Activated CD4-positive, alpha-beta T cell treated with anti-CD3 and anti-CD28 coated beads for 36 hours (primary cell): ENCODE results near the gene SLC26A8. TPM values are rescaled to one million over a fixed set of nuclear protein-coding genes. Genes with fewer than 3 reads are reported as not detected.
A peak's percentile ranks its signal among the peaks of the same experiment; 100 is the strongest.

Experiments
- ATAC-seq: fragments of 200-7000 bp; cut with Tn5 transposase; one replicate; pipeline ENCODE4 v1.10.0; 2021; ENCODE audit warnings: mild to moderate bottlenecking, moderate library complexity
- CTCF ChIA-PET: fragments of 350-600 bp; sonication (Branson Sonifier 250); formaldehyde crosslinking; loops from one replicate; lab custom pipeline; 2021; ENCODE audit warnings: antibody characterized with exemption; lab: Charles Lee
- POLR2A ChIA-PET: fragments of 350-600 bp; sonication (Branson Sonifier 250); formaldehyde crosslinking; loops from one replicate; lab custom pipeline; 2021; ENCODE audit warnings: antibody characterized with exemption, inconsistent platforms; lab: Charles Lee
- DNase-seq: peaks from one replicate; pipeline ENCODE4 v3.0.0-alpha.2; 2020
- H3K27ac Mint-ChIP-seq: one replicate; pipeline ENCODE4 v1.8.0; 2021; ENCODE audit warnings: mixed read lengths
- H3K27me3 Mint-ChIP-seq: one replicate; pipeline ENCODE4 v1.8.0; 2021; ENCODE audit warnings: mixed read lengths
- H3K36me3 Mint-ChIP-seq: one replicate; pipeline ENCODE4 v1.8.0; 2021; ENCODE audit warnings: low read depth, mixed read lengths
- H3K4me1 Mint-ChIP-seq: one replicate; pipeline ENCODE4 v1.8.0; 2021; ENCODE audit warnings: mixed read lengths
- H3K4me3 Mint-ChIP-seq: one replicate; pipeline ENCODE4 v1.8.0; 2021; ENCODE audit warnings: mild to moderate bottlenecking, moderate library complexity, mixed read lengths
- H3K9me3 Mint-ChIP-seq: one replicate; pipeline ENCODE4 v1.8.0; 2021; ENCODE audit warnings: low read depth, mixed read lengths
- intact Hi-C, 2 experiments: fragments of 100-400 bp; cut with DNase I in 1 of 2; cut with micrococcal nuclease in 1 of 2; formaldehyde crosslinking; loops; one replicate each; pipeline versions ENCODE4 v1.14.2 to v1.15.1; 2022 to 2024; cut with DNase I, micrococcal nuclease
- total RNA-seq, 2 experiments: library from RNA; stranded (reverse); gene quantifications; one replicate each; pipeline ENCODE4 v1.2.3, GENCODE V29; 2021

The SLC26A8 gene
- total RNA-seq, 2 experiments from 2014 or later = not detected

- Mint-ChIP-seq H3K27me3 (no peaks in the 10 kb centered on the region), H3K4me3 (no peak overlapping the region), H3K36me3 (peaks cover 15% of the 10 kb centered on the region), H3K9me3 (no peaks in the 10 kb centered on the region), H3K4me1 (peaks cover 53% of the 10 kb centered on the region), H3K27ac (no peak overlapping the region)
- intact Hi-C loops = no loop called here
- DNase-seq = no peak
- CTCF ChIA-PET = interaction anchor here (1.2 to 2.6 kb wide), 2 partner anchors 23 to 29 kb away, joined by 4 to 11 read pairs; no protein-coding TSS in a partner anchor
- POLR2A ChIA-PET = no interaction called here
- no peak for ATAC-seq
These were observed 41.5 kb upstream of the SLC26A8 start for GRCh38 chr6:36065916-36066315.

GRCh38 chr6:36064770-36065396 is 40.4 kb upstream of the SLC26A8 start:
- H3K27me3 Mint-ChIP-seq = no peaks in the 10 kb centered on the region
- peaks cover 50% of the 10 kb centered on the region for H3K4me1 Mint-ChIP-seq
- DNase-seq = no peak
- peaks cover 20% of the 10 kb centered on the region for H3K36me3 Mint-ChIP-seq
- peak; percentile 45 for ATAC-seq
- ChIA-PET POLR2A (no interaction called here), CTCF (interaction anchor here (0.8 to 2.6 kb wide), 4 partner anchors 13 to 130 kb away, joined by 3 to 11 read pairs (median 4); no protein-coding TSS in a partner anchor)
- no peaks in the 10 kb centered on the region for H3K9me3 Mint-ChIP-seq
- intact Hi-C loops = no loop called here
- H3K27ac Mint-ChIP-seq = no peak overlapping the region
- H3K4me3 Mint-ChIP-seq = no peak overlapping the region

GRCh38 chr6:36063318-36064060 is 39.0 kb upstream of the SLC26A8 start:
- ChIA-PET POLR2A (no interaction called here), CTCF (interaction anchor here (1.5 to 2.6 kb wide), 2 partner anchors 31 to 131 kb away, joined by 4 to 11 read pairs; no protein-coding TSS in a partner anchor)
- ATAC-seq (no peak), DNase-seq (no peak)
- Mint-ChIP-seq H3K27ac (no peak overlapping the region), H3K4me3 (no peak overlapping the region), H3K4me1 (peaks cover 46% of the 10 kb centered on the region), H3K36me3 (peaks cover 29% of the 10 kb centered on the region), H3K27me3 (no peaks in the 10 kb centered on the region), H3K9me3 (no peaks in the 10 kb centered on the region)
- intact Hi-C loops = no loop called here

GRCh38 chr6:36062247-36062646 is 37.8 kb upstream of the SLC26A8 start:
- Mint-ChIP-seq H3K4me1 (peaks cover 35% of the 10 kb centered on the region), H3K9me3 (no peaks in the 10 kb centered on the region), H3K4me3 (no peak overlapping the region), H3K27ac (no peak overlapping the region), H3K36me3 (peaks cover 30% of the 10 kb centered on the region), H3K27me3 (no peaks in the 10 kb centered on the region)
- no peak for DNase-seq
- CTCF ChIA-PET = interaction anchor here (1.3 to 2.0 kb wide), 3 partner anchors 15 to 33 kb away, joined by 4 to 9 read pairs (median 5); no protein-coding TSS in a partner anchor
- POLR2A ChIA-PET = no interaction called here
- intact Hi-C loops = no loop called here
- no peak for ATAC-seq

- DNase-seq = no peak
- Mint-ChIP-seq H3K4me3 (no peak overlapping the region), H3K27ac (no peak overlapping the region), H3K27me3 (no peaks in the 10 kb centered on the region), H3K36me3 (peaks cover 30% of the 10 kb centered on the region), H3K9me3 (no peaks in the 10 kb centered on the region), H3K4me1 (peaks cover 31% of the 10 kb centered on the region)
- intact Hi-C loops = no loop called here
- CTCF ChIA-PET = interaction anchor here (1.3 to 2.0 kb wide), 3 partner anchors 16 to 34 kb away, joined by 4 to 9 read pairs (median 5); no protein-coding TSS in a partner anchor
- POLR2A ChIA-PET = no interaction called here
- ATAC-seq = no peak
These were observed 36.8 kb upstream of the SLC26A8 start for GRCh38 chr6:36061236-36061635.

GRCh38 chr6:36056178-36056577 is 31.7 kb upstream of the SLC26A8 start:
- no peaks in the 10 kb centered on the region for H3K9me3 Mint-ChIP-seq
- H3K27me3 Mint-ChIP-seq = no peaks in the 10 kb centered on the region
- ATAC-seq = no peak
- H3K4me3 Mint-ChIP-seq = no peak overlapping the region
- ChIA-PET CTCF (interaction anchor here (0.9 to 1.6 kb wide), 5 partner anchors 10 to 39 kb away, joined by 3 to 6 read pairs (median 3); no protein-coding TSS in a partner anchor), POLR2A (interaction anchor here (0.7 kb wide), 2 partner anchors 165 to 205 kb away, joined by 3 read pairs; no protein-coding TSS in a partner anchor)
- intact Hi-C loops = no loop called here
- H3K36me3 Mint-ChIP-seq = peaks cover 31% of the 10 kb centered on the region
- H3K27ac Mint-ChIP-seq = no peak overlapping the region
- DNase-seq = no peak
- H3K4me1 Mint-ChIP-seq = peaks cover 15% of the 10 kb centered on the region

GRCh38 chr6:36054956-36055355 is 30.5 kb upstream of the SLC26A8 start:
- Mint-ChIP-seq H3K36me3 (peaks cover 23% of the 10 kb centered on the region), H3K4me3 (no peak overlapping the region), H3K9me3 (no peaks in the 10 kb centered on the region), H3K27me3 (no peaks in the 10 kb centered on the region), H3K4me1 (peaks cover 15% of the 10 kb centered on the region), H3K27ac (no peak overlapping the region)
- DNase-seq (no peak), ATAC-seq (no peak)
- POLR2A ChIA-PET = no interaction called here
- intact Hi-C loops = no loop called here
- CTCF ChIA-PET = interaction anchor here (1.3 kb wide), 2 partner anchors 19 to 40 kb away, joined by 3 to 5 read pairs; no protein-coding TSS in a partner anchor

GRCh38 chr6:36054415-36054814 is 30.0 kb upstream of the SLC26A8 start:
- no peak for ATAC-seq
- Mint-ChIP-seq H3K4me3 (no peak overlapping the region), H3K9me3 (no peaks in the 10 kb centered on the region), H3K4me1 (peaks cover 15% of the 10 kb centered on the region), H3K27me3 (no peaks in the 10 kb centered on the region), H3K36me3 (peaks cover 18% of the 10 kb centered on the region), H3K27ac (no peak overlapping the region)
- ChIA-PET CTCF (interaction anchor here (1.1 kb wide), 1 partner anchor 40 kb away, joined by 4 read pairs; no protein-coding TSS in a partner anchor), POLR2A (no interaction called here)
- no peak for DNase-seq
- intact Hi-C loops = no loop called here

GRCh38 chr6:36053878-36054277 is 29.4 kb upstream of the SLC26A8 start:
- POLR2A ChIA-PET = no interaction called here
- ATAC-seq = no peak
- Mint-ChIP-seq H3K27ac (no peak overlapping the region), H3K4me1 (peaks cover 14% of the 10 kb centered on the region), H3K27me3 (no peaks in the 10 kb centered on the region), H3K4me3 (no peak overlapping the region), H3K9me3 (no peaks in the 10 kb centered on the region), H3K36me3 (peaks cover 16% of the 10 kb centered on the region)
- no peak for DNase-seq
- intact Hi-C loops = no loop called here
- CTCF ChIA-PET = interaction anchor here (1.1 kb wide), 1 partner anchor 41 kb away, joined by 4 read pairs; no protein-coding TSS in a partner anchor

- Mint-ChIP-seq H3K27ac (no peak overlapping the region), H3K4me1 (peaks cover 16% of the 10 kb centered on the region), H3K4me3 (no peak overlapping the region), H3K27me3 (no peaks in the 10 kb centered on the region), H3K36me3 (peaks cover 16% of the 10 kb centered on the region), H3K9me3 (no peaks in the 10 kb centered on the region)
- intact Hi-C loops = no loop called here
- ChIA-PET POLR2A (no interaction called here), CTCF (interaction anchor here (0.8 to 1.5 kb wide), 5 partner anchors 9 to 275 kb away, joined by 3 to 8 read pairs (median 3); no protein-coding TSS in a partner anchor)
- DNase-seq = no peak
- ATAC-seq = no peak
These were observed 27.7 kb upstream of the SLC26A8 start for GRCh38 chr6:36052097-36052496.

GRCh38 chr6:36050947-36051710 is 26.7 kb upstream of the SLC26A8 start:
- Mint-ChIP-seq H3K27ac (no peak overlapping the region), H3K9me3 (no peaks in the 10 kb centered on the region), H3K4me3 (no peak overlapping the region), H3K27me3 (no peaks in the 10 kb centered on the region), H3K36me3 (peaks cover 16% of the 10 kb centered on the region), H3K4me1 (peaks cover 17% of the 10 kb centered on the region)
- intact Hi-C loops = no loop called here
- ChIA-PET POLR2A (no interaction called here), CTCF (interaction anchor here (0.8 to 1.5 kb wide), 2 partner anchors 16 to 44 kb away, joined by 3 to 8 read pairs; no protein-coding TSS in a partner anchor)
- ATAC-seq = no peak
- DNase-seq = no peak
